HEK293 (cell line): Measurements from ENCODE around the gene ARPC4.

Experiments
- CTCF ChIA-PET: fragments of 350-600 bp; formaldehyde crosslinking; extraction: SDS; loops from one replicate; lab custom pipeline; 2021; ENCODE audit warnings: antibody characterized with exemption; lab: Yijun Ruan, JAX
- POLR2A ChIA-PET: fragments of 300-600 bp; formaldehyde crosslinking; extraction: SDS; loops from one replicate; lab custom pipeline; 2020; ENCODE audit warnings: antibody characterized with exemption, inconsistent platforms; lab: Yijun Ruan, JAX
- H3K27ac ChIP-seq: fragments of 200-500 bp; sonication (Bioruptor generic); 2 replicates; pipeline ENCODE4 v1.5.1; 2014; ENCODE audit warnings: low read depth, low read length, control low read depth, inconsistent platforms; ENCODE audit errors: extremely low read depth
- H3K36me3 ChIP-seq, 2 experiments: fragments of 200-500 bp in 1 of 2; sonication (Bioruptor generic) in 1 of 2; 1 replicate in 1 of 2; 2 replicates in 1 of 2; pipeline ENCODE4 v1.5.1; 2014 to 2017; ENCODE audit warnings: inconsistent platforms in 2 of 2, low read length in 2 of 2; ENCODE audit not compliant: control insufficient read depth in 2 of 2, insufficient read depth in 1 of 2
- H3K4me1 ChIP-seq: fragments of 200-500 bp; sonication (Bioruptor generic); 2 replicates; pipeline ENCODE4 v1.5.1; 2014; ENCODE audit warnings: mild to moderate bottlenecking, low read length, inconsistent platforms; ENCODE audit not compliant: control insufficient read depth, insufficient read depth
- H3K4me3 ChIP-seq: 2 replicates; pipeline ENCODE4 v1.5.1; 2011; ENCODE audit warnings: low read depth, mild to moderate bottlenecking, control low read depth, low read length, moderate library complexity
- H3K9me3 ChIP-seq: fragments of 200-500 bp; sonication (Bioruptor generic); 2 replicates; pipeline ENCODE4 v1.5.1; 2014; ENCODE audit warnings: low read depth, low read length, inconsistent platforms; ENCODE audit not compliant: control insufficient read depth, insufficient read depth
- GLIS1 ChIP-seq: fragments of 450-650 bp; formaldehyde crosslinking; IDR thresholded peaks from 2 replicates; pipeline ENCODE4 v1.5.1; 2016; ENCODE audit warnings: missing biosample characterization, missing genetic modification characterization
- GLIS2 ChIP-seq: fragments of 450-650 bp; formaldehyde crosslinking; IDR thresholded peaks from 2 replicates; pipeline ENCODE4 v1.5.1; 2016; ENCODE audit warnings: missing biosample characterization, missing genetic modification characterization
- INSM2 ChIP-seq: fragments of 450-650 bp; formaldehyde crosslinking; IDR thresholded peaks from 2 replicates; pipeline ENCODE4 v1.5.1; 2016; ENCODE audit warnings: missing biosample characterization, missing genetic modification characterization
- KLF16 ChIP-seq: fragments of 450-650 bp; formaldehyde crosslinking; IDR thresholded peaks from 2 replicates; pipeline ENCODE4 v1.5.1; 2017; ENCODE audit warnings: missing biosample characterization, missing genetic modification characterization
- PRDM1 ChIP-seq: fragments of 450-650 bp; formaldehyde crosslinking; IDR thresholded peaks from 2 replicates; pipeline ENCODE4; 2016; ENCODE audit warnings: missing biosample characterization, missing genetic modification characterization
- SCRT2 ChIP-seq: fragments of 450-650 bp; formaldehyde crosslinking; IDR thresholded peaks from 2 replicates; pipeline ENCODE4 v1.5.1; 2016; ENCODE audit warnings: missing biosample characterization, missing genetic modification characterization
- ZBTB17 ChIP-seq: fragments of 450-650 bp; formaldehyde crosslinking; IDR thresholded peaks from 2 replicates; pipeline ENCODE4 v1.5.1; 2016; ENCODE audit warnings: missing biosample characterization, missing genetic modification characterization
- ZFP3 ChIP-seq: fragments of 450-650 bp; formaldehyde crosslinking; IDR thresholded peaks from 2 replicates; pipeline ENCODE4 v1.5.1; 2016; ENCODE audit warnings: low read depth, missing biosample characterization, missing genetic modification characterization
- ZNF10 ChIP-seq: fragments of 450-650 bp; formaldehyde crosslinking; IDR thresholded peaks from 2 replicates; pipeline ENCODE4 v1.5.1; 2017; ENCODE audit warnings: missing biosample characterization, missing genetic modification characterization
- ZNF132 ChIP-seq: fragments of 450-650 bp; formaldehyde crosslinking; IDR thresholded peaks from 2 replicates; pipeline ENCODE4 v1.5.1; 2017; ENCODE audit warnings: missing biosample characterization, missing genetic modification characterization, borderline replicate concordance
- ZNF248 ChIP-seq: fragments of 450-650 bp; formaldehyde crosslinking; IDR thresholded peaks from 2 replicates; pipeline ENCODE4 v1.5.1; 2017; ENCODE audit warnings: missing biosample characterization, missing genetic modification characterization
- ZNF341 ChIP-seq: fragments of 450-650 bp; formaldehyde crosslinking; IDR thresholded peaks from 2 replicates; pipeline ENCODE4; 2016; ENCODE audit warnings: low read depth, missing biosample characterization, missing genetic modification characterization
- ZNF501 ChIP-seq: fragments of 450-650 bp; formaldehyde crosslinking; IDR thresholded peaks from 2 replicates; pipeline ENCODE4 v1.5.1; 2016; ENCODE audit warnings: missing biosample characterization, missing genetic modification characterization
- ZNF585B ChIP-seq: fragments of 450-650 bp; formaldehyde crosslinking; IDR thresholded peaks from 2 replicates; pipeline ENCODE4 v1.5.1; 2016; ENCODE audit warnings: missing biosample characterization, missing genetic modification characterization
- ZNF629 ChIP-seq: fragments of 450-650 bp; formaldehyde crosslinking; IDR thresholded peaks from 2 replicates; pipeline ENCODE4 v1.5.1; 2017; ENCODE audit warnings: missing biosample characterization, missing genetic modification characterization
- ZNF692 ChIP-seq: fragments of 450-650 bp; formaldehyde crosslinking; IDR thresholded peaks from 2 replicates; pipeline ENCODE4 v1.5.1; 2016; ENCODE audit warnings: missing biosample characterization, missing genetic modification characterization
- ZNF747 ChIP-seq: fragments of 450-650 bp; formaldehyde crosslinking; IDR thresholded peaks from 2 replicates; pipeline ENCODE4 v1.5.1; 2016; ENCODE audit warnings: missing biosample characterization, missing genetic modification characterization
- TF ChIP-seq, protein P1 (sequence below): fragments of 450-650 bp; formaldehyde crosslinking; IDR thresholded peaks from 2 replicates; pipeline ENCODE4 v1.5.1; 2016; ENCODE audit warnings: missing biosample characterization, missing genetic modification characterization

The ARPC4 gene

GRCh38 chr3:9750556-9751411 lies 42.1 kb upstream of the ARPC4 start:
- no peaks in the 10 kb centered on the region for H3K9me3 ChIP-seq
- peak overlapping the region; percentile 70 for H3K4me3 ChIP-seq
- ChIA-PET POLR2A (interaction anchor here (1.8 to 2.7 kb wide), 7 partner anchors 9 to 101 kb away, joined by 6 to 47 read pairs (median 12); partner anchors contain the start of genes ARPC4, BRPF1, CAMK1 and MTMR14), CTCF (interaction anchor here (1.2 to 2.2 kb wide), 2 partner anchors 35 kb away, joined by 5 to 7 read pairs; no protein-coding TSS in a partner anchor)
- TF ChIP-seq GLIS2 (tag by site-specific recombination): 0 out of 2 replicates have a peak, but pooled peaks have one; percentile 13
- TF ChIP-seq ZNF692 (tag by site-specific recombination): no peak
- H3K27ac ChIP-seq: peak overlapping the region; percentile 66; the same call in 1 of the 2 replicates
- H3K4me1 ChIP-seq: 0 out of 2 replicates have a peak, but pooled peaks cover 2% of the 10 kb centered on the region
- peaks cover 0 to 68% of the 10 kb centered on the region in 2 experiments; a peak in 2 of 3 replicates for H3K36me3 ChIP-seq

DNA sequence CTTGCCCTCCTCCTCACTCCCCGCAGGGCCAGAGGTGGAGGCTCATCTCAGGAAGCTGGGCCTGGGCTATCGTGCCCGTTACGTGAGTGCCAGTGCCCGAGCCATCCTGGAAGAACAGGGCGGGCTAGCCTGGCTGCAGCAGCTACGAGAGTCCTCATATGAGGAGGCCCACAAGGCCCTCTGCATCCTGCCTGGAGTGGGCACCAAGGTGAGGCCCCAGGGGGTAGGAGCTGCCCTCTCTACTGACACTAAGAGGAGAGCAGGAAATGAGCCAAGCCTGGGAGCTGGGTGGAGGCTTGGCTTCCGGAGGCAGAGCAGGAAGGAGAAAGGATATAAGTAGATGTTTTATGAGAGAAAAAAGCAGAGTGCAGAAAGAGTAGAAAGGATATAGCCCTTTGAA lies 38.2 kb upstream of the ARPC4 start:
- ChIA-PET POLR2A (interaction anchor here (1.6 kb wide), 1 partner anchor 17 kb away, joined by 3 read pairs; no protein-coding TSS in a partner anchor), CTCF (interaction anchor here (0.6 to 0.7 kb wide), 3 partner anchors 14 to 192 kb away, joined by 3 to 6 read pairs (median 3); no protein-coding TSS in a partner anchor)
- Histone ChIP-seq H3K36me3 (peaks cover 7 to 72% of the 10 kb centered on the region in 2 experiments; a peak in 2 of 3 replicates), H3K4me1 (0 out of 2 replicates have a peak, but pooled peaks cover 2% of the 10 kb centered on the region), H3K9me3 (no peaks in the 10 kb centered on the region), H3K27ac (peak overlapping the region; percentile 47; the same call in 1 of the 2 replicates)
- TF ChIP-seq PRDM1 (tag by site-specific recombination) (0 out of 2 replicates have a peak, but pooled peaks have one; percentile 21), GLIS1 (tag by site-specific recombination) (peak; percentile 68), ZBTB17 (tag by site-specific recombination) (peak; percentile 75), ZFP3 (tag by site-specific recombination) (no peak), ZNF585B (no peak), ZNF501 (tag by site-specific recombination) (no peak)
- TF ChIP-seq, all 188 proteins: peak for 3
- no peak overlapping the region for H3K4me3 ChIP-seq

- TF ChIP-seq SCRT2 (tag by site-specific recombination): no peak
- no peak for TF ChIP-seq ZNF10
- no peak for TF ChIP-seq GLIS1 (tag by site-specific recombination)
- TF ChIP-seq INSM2 (tag by site-specific recombination): no peak
- no peak for TF ChIP-seq ZNF629 (tag by site-specific recombination)
- no peak for TF ChIP-seq ZNF747 (tag by site-specific recombination)
- TF ChIP-seq ZNF132 (tag by site-specific recombination): no peak
- TF ChIP-seq, protein P1, sequence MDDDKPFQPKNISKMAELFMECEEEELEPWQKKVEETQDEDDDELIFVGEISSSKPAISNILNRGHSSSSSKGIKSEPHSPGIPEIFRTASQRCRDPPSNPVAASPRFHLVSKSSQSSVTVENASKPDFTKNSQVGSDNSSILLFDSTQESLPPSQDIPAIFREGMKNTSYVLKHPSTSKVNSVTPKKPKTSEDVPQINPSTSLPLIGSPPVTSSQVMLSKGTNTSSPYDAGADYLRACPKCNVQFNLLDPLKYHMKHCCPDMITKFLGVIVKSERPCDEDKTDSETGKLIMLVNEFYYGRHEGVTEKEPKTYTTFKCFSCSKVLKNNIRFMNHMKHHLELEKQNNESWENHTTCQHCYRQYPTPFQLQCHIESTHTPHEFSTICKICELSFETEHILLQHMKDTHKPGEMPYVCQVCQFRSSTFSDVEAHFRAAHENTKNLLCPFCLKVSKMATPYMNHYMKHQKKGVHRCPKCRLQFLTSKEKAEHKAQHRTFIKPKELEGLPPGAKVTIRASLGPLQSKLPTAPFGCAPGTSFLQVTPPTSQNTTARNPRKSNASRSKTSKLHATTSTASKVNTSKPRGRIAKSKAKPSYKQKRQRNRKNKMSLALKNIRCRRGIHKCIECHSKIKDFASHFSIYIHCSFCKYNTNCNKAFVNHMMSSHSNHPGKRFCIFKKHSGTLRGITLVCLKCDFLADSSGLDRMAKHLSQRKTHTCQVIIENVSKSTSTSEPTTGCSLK (tag by site-specific recombination): no peak
- no peak for TF ChIP-seq ZNF248 (tag by site-specific recombination)
- TF ChIP-seq ZNF341 (tag by site-specific recombination): no peak
- TF ChIP-seq KLF16 (tag by site-specific recombination): no peak
- Histone ChIP-seq H3K4me3 (no peak overlapping the region), H3K36me3 (peaks cover 11 to 79% of the 10 kb centered on the region in 2 experiments; a peak in 2 of 3 replicates), H3K9me3 (no peaks in the 10 kb centered on the region), H3K4me1 (no peaks in the 10 kb centered on the region), H3K27ac (no peak overlapping the region)
- ChIA-PET CTCF (interaction anchor here (0.7 kb wide), 1 partner anchor 215 kb away, joined by 3 read pairs; no protein-coding TSS in a partner anchor), POLR2A (no interaction called here)
Measured at GRCh38 chr3:9757427-9757826, 35.5 kb upstream of the ARPC4 start.
